OCI-LY3 (cell line): ENCODE results near the gene MTFR1L.

ENCODE experiments used
- EZH2phosphoT487 ChIP-seq: fragments of 200-600 bp; shearing (Covaris generic); IDR thresholded peaks from 2 replicates; pipeline ENCODE4 v1.6.1; 2018; ENCODE audit warnings: antibody characterized with exemption, mixed run types, low read depth
- TF ChIP-seq, protein P1 (sequence below): fragments of 200-600, 300-600 bp; sonication (generic); IDR thresholded peaks from 2 replicates; pipeline ENCODE4 v1.5.1; 2014; ENCODE audit warnings: antibody characterized with exemption, low read length, low read depth

GRCh38 chr1:25799935-25800702 is 19.6 kb upstream of the MTFR1L start, which contains the start of gene SELENON:
- TF ChIP-seq, protein P1, sequence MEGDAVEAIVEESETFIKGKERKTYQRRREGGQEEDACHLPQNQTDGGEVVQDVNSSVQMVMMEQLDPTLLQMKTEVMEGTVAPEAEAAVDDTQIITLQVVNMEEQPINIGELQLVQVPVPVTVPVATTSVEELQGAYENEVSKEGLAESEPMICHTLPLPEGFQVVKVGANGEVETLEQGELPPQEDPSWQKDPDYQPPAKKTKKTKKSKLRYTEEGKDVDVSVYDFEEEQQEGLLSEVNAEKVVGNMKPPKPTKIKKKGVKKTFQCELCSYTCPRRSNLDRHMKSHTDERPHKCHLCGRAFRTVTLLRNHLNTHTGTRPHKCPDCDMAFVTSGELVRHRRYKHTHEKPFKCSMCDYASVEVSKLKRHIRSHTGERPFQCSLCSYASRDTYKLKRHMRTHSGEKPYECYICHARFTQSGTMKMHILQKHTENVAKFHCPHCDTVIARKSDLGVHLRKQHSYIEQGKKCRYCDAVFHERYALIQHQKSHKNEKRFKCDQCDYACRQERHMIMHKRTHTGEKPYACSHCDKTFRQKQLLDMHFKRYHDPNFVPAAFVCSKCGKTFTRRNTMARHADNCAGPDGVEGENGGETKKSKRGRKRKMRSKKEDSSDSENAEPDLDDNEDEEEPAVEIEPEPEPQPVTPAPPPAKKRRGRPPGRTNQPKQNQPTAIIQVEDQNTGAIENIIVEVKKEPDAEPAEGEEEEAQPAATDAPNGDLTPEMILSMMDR = no peak
- no peak for TF ChIP-seq EZH2phosphoT487
